SK-N-SH (cell line): ENCODE measurements around the gene EXOC1. TPM values are rescaled to one million over a fixed set of nuclear protein-coding genes. Genes with fewer than 3 reads are reported as not detected.

Source experiments
- CTCF ChIA-PET: fragments of 300-600, 350-600 bp; formaldehyde crosslinking; extraction: SDS; loops from one replicate; lab custom pipeline; 2021; lab: Yijun Ruan, JAX
- POLR2A ChIA-PET: fragments of 350-600 bp; sonication (Branson Sonifier 250); formaldehyde crosslinking; extraction: SDS; loops from one replicate; lab custom pipeline; 2020; ENCODE audit warnings: antibody characterized with exemption, inconsistent platforms; lab: Yijun Ruan, JAX
- DNase-seq: peaks from one replicate; pipeline ENCODE4 v3.0.0; 2012
- H2AFZ ChIP-seq: fragments of 200-600 bp; sonication (generic); 2 replicates; pipeline ENCODE4 v1.8.1; 2016; ENCODE audit warnings: antibody characterized with exemption, mild to moderate bottlenecking, low read depth
- H3F3A ChIP-seq: fragments of 200-600 bp; sonication (generic); replicated peaks from 2 replicates; pipeline ENCODE3; 2016; ENCODE audit warnings: antibody characterized with exemption, mild to moderate bottlenecking; ENCODE audit not compliant: insufficient read depth
- H3K27ac ChIP-seq, 2 experiments: fragments of 200-500 bp in 1 of 2; fragments of 200-600 bp in 1 of 2; sonication (Bioruptor generic) in 1 of 2; sonication (generic), shearing (Covaris generic) in 1 of 2; 2 replicates each; pipeline versions ENCODE4 v1.5.1 to v1.6.1; 2014 to 2016; ENCODE audit warnings: low read depth in 2 of 2, inconsistent platforms in 1 of 2, low read length in 1 of 2, mild to moderate bottlenecking in 1 of 2, mixed read lengths in 1 of 2
- H3K27me3 ChIP-seq: fragments of 200-600 bp; sonication (generic), shearing (Covaris generic); 2 replicates; pipeline ENCODE4 v1.6.1; 2016; ENCODE audit warnings: mixed run types; ENCODE audit not compliant: insufficient read depth
- H3K36me3 ChIP-seq, 2 experiments: fragments of 200-500 bp in 1 of 2; fragments of 200-600 bp in 1 of 2; sonication (Bioruptor generic) in 1 of 2; sonication (generic) in 1 of 2; replicated peaks in 1 of 2; 2 replicates each; pipeline versions ENCODE3 to v1.5.1; 2014 to 2016; ENCODE audit warnings: low read length in 1 of 2, mild to moderate bottlenecking in 1 of 2; ENCODE audit not compliant: insufficient read depth in 2 of 2, control insufficient read depth in 1 of 2
- H3K4me1 ChIP-seq, 2 experiments: fragments of 200-500 bp in 1 of 2; fragments of 200-600 bp in 1 of 2; sonication (Bioruptor generic) in 1 of 2; sonication (generic), shearing (Covaris generic) in 1 of 2; 2 replicates each; pipeline versions ENCODE4 v1.5.1 to v1.6.1; 2014 to 2016; ENCODE audit warnings: low read depth in 1 of 2, low read length in 1 of 2, mixed run types in 1 of 2; ENCODE audit not compliant: insufficient read depth in 2 of 2, control insufficient read depth in 1 of 2
- H3K4me2 ChIP-seq: fragments of 200-600 bp; sonication (generic), shearing (Covaris generic); 2 replicates; pipeline ENCODE4 v1.6.1; 2017; ENCODE audit warnings: mixed run types
- H3K4me3 ChIP-seq, 2 experiments: fragments of 200-500 bp in 1 of 2; fragments of 200-600 bp in 1 of 2; sonication (Bioruptor generic) in 1 of 2; sonication (generic), shearing (Covaris generic) in 1 of 2; 2 replicates each; pipeline versions ENCODE4 v1.5.1 to v1.8.1; 2014 to 2016; ENCODE audit warnings: low read depth in 2 of 2, inconsistent platforms in 1 of 2, low read length in 1 of 2, mild to moderate bottlenecking in 1 of 2, mixed read lengths in 1 of 2, moderate library complexity in 1 of 2
- H3K79me2 ChIP-seq: fragments of 200-600 bp; sonication (generic); 2 replicates; pipeline ENCODE4 v1.8.1; 2017; ENCODE audit warnings: mild to moderate bottlenecking; ENCODE audit not compliant: insufficient read depth
- H3K9ac ChIP-seq: fragments of 200-600 bp; sonication (generic); 2 replicates; pipeline ENCODE4 v1.6.1; 2017; ENCODE audit warnings: mixed run types
- H3K9me2 ChIP-seq: fragments of 200-600 bp; sonication (generic); 2 replicates; pipeline ENCODE4 v1.6.1; 2017; ENCODE audit warnings: mixed run types
- H3K9me3 ChIP-seq: fragments of 200-600 bp; sonication (generic); 2 replicates; pipeline ENCODE4 v1.6.1; 2017; ENCODE audit warnings: mixed run types, mild to moderate bottlenecking, moderate library complexity
- H4K20me1 ChIP-seq: fragments of 200-600 bp; sonication (generic); 2 replicates; pipeline ENCODE4 v1.6.1; 2017; ENCODE audit warnings: mild to moderate bottlenecking, mixed run types; ENCODE audit not compliant: insufficient read depth
- EP300 ChIP-seq, 2 experiments: IDR thresholded peaks; 2 replicates each; pipeline versions ENCODE4 v1.4.0 to v1.6.1; 2012; ENCODE audit warnings: borderline replicate concordance in 1 of 2, low read depth in 1 of 2, low read length in 1 of 2
- EZH2phosphoT487 ChIP-seq: fragments of 200-600 bp; sonication (generic); IDR thresholded peaks from 2 replicates; pipeline ENCODE4 v1.6.1; 2017; ENCODE audit warnings: low read depth, mixed run types, mild to moderate bottlenecking, antibody characterized with exemption, moderate library complexity, borderline replicate concordance
- FOSL2 ChIP-seq: IDR thresholded peaks from 2 replicates; pipeline ENCODE4 v1.4.0; 2012; ENCODE audit warnings: low read depth, mild to moderate bottlenecking, moderate library complexity, borderline replicate concordance
- FOXJ3 ChIP-seq: sonication (generic); formaldehyde crosslinking; IDR thresholded peaks from 2 replicates; pipeline ENCODE4 v1.5.1; 2020; ENCODE audit warnings: mild to moderate bottlenecking, missing genetic modification reagents
- GABPA ChIP-seq: IDR thresholded peaks from 2 replicates; pipeline ENCODE4 v1.4.0; 2012; ENCODE audit warnings: low read depth, mild to moderate bottlenecking
- MXI1 ChIP-seq: IDR thresholded peaks from 2 replicates; pipeline ENCODE4 v1.6.1; 2012; ENCODE audit warnings: mild to moderate bottlenecking, low read depth, low read length, improper control_type of control experiment
- NFIC ChIP-seq: IDR thresholded peaks from 2 replicates; pipeline ENCODE4 v1.4.0; 2012; ENCODE audit warnings: borderline replicate concordance
- NRF1 ChIP-seq: IDR thresholded peaks from 2 replicates; pipeline ENCODE4 v1.6.1; 2012; ENCODE audit warnings: low read depth, mild to moderate bottlenecking, low read length
- POLR2AphosphoS5 ChIP-seq: IDR thresholded peaks from 2 replicates; pipeline ENCODE4 v1.6.1; 2012; ENCODE audit warnings: low read depth, low read length
- RAD21 ChIP-seq: IDR thresholded peaks from 2 replicates; pipeline ENCODE4 v1.6.1; 2012; ENCODE audit warnings: mild to moderate bottlenecking, low read length
- SIN3A ChIP-seq: IDR thresholded peaks from 2 replicates; pipeline ENCODE4 v1.6.1; 2012; ENCODE audit warnings: low read depth, mild to moderate bottlenecking, low read length, moderate library complexity, borderline replicate concordance
- SMC3 ChIP-seq: IDR thresholded peaks from 2 replicates; pipeline ENCODE4 v1.6.1; 2012; ENCODE audit warnings: low read depth, low read length, improper control_type of control experiment
- TCF12 ChIP-seq: IDR thresholded peaks from 2 replicates; pipeline ENCODE4 v1.4.0; 2012
- TEAD4 ChIP-seq: IDR thresholded peaks from 2 replicates; pipeline ENCODE4 v1.4.0; 2012; ENCODE audit warnings: mild to moderate bottlenecking, borderline replicate concordance; ENCODE audit not compliant: insufficient read depth
- YY1 ChIP-seq: IDR thresholded peaks from 2 replicates; pipeline ENCODE4 v1.4.0; 2012; ENCODE audit warnings: low read depth, mild to moderate bottlenecking
- WGBS: methylation state at CpG from one replicate; pipeline ENCODE4 v1.1.6; 2017; ENCODE audit warnings: low lambda C conversion rate; 5-methylcytosine and 5-hydroxymethylcytosine counted together
- polyA plus RNA-seq, 3 experiments: library from polyadenylated mRNA; depleted of rRNA; stranded (reverse); fragments of >200 nt; gene quantifications; 2 replicates each; pipeline ENCODE4 v1.2.3, GENCODE V29; 2012
- TF ChIP-seq, protein P1 (sequence below): IDR thresholded peaks from 2 replicates; pipeline ENCODE4 v1.4.0; 2012; ENCODE audit warnings: low read depth, borderline replicate concordance
- TF ChIP-seq, protein P2 (sequence below): fragments of 150-350 bp; IDR thresholded peaks from 2 replicates; pipeline ENCODE4 v1.6.1; 2016; ENCODE audit warnings: mild to moderate bottlenecking, low read depth, low read length
- TF ChIP-seq, protein P3 (sequence below): IDR thresholded peaks from 2 replicates; pipeline ENCODE4 v1.4.0; 2012; ENCODE audit warnings: low read depth
- TF ChIP-seq, protein P4 (sequence below): fragments of 150-350 bp; IDR thresholded peaks from 2 replicates; pipeline ENCODE4 v1.6.1; 2017; ENCODE audit warnings: antibody characterized with exemption, low read length, low read depth, borderline replicate concordance
- TF ChIP-seq, protein P5 (sequence below): IDR thresholded peaks from 2 replicates; pipeline ENCODE4; 2012

EXOC1 gene
- polyA plus RNA-seq, 1 of the 3 experiments (the other 2 are of a cell fraction), result 13.5 TPM

DNA sequence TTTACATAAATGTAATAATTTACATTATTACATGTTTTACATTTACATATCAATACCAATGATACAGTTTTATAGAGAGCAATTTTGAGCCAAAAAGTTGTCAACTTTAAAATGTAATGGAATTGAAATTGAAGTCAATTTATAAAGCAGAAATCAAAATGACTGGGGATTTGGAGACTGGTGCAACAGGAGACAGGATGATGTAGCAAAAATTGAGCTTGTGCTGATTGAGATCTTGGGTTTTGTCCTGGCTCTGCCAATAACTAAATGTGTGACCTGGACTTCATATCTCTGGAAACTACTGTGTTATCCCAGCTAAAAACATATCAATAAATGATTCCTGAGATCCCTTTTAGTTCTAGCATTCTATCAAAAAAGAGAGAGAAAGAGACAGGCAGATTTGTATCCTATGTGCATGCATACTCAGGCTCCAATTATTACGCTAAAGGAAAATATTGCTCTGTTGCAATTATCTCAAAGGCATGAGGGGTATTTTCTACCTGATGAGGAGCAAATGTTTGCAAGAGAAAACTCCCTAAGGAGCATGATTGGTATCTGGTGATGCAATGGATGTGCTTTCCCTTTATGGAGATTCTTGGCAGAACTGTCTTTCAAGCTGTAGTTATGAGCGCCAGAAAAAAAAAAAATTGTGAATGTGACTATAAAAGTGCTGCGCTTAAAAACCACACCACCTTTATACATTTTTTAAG is 19.2 kb upstream of the EXOC1 start:
- no peak overlapping the region for H2AFZ ChIP-seq
- 74% methylated on average over 3 of the region's 3 CpGs for WGBS
- CTCF ChIA-PET, result interaction anchor here (0.7 kb wide), 1 partner anchor 14 kb away, joined by 4 read pairs; the partner anchor contains the start of gene EXOC1L

DNA sequence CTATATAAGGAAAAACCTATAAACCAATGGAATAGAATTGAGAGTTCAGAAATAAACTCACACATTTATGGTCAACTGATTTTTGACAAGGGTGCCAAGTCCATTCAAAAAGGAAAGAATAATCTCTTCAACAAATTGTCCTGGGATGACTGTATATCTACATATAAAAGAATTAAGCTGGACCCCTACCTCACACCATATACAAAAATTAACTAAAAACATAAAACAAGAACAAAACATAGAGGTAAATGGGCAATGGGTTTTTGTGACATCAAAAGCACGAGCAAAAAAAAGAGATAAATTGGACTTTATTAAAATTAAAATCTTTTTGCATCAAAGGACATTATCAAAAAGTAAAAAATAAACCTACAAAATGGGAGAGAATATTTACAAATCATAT is 15.5 kb upstream of the EXOC1 start:
- H3K4me1 ChIP-seq, result no peaks in the 10 kb centered on the region
- H3K36me3 ChIP-seq, result no peaks in the 10 kb centered on the region
- H3K9ac ChIP-seq, result no peak overlapping the region
- H3K9me2 ChIP-seq, result no peaks in the 10 kb centered on the region
- WGBS, result 9% methylated on average over 1 of the region's 1 CpG
- no peak overlapping the region for H3K4me2 ChIP-seq
- H3K27me3 ChIP-seq, result no peaks in the 10 kb centered on the region
- no peak overlapping the region for H2AFZ ChIP-seq
- ChIA-PET POLR2A (no interaction called here), CTCF (interaction anchor here (0.8 kb wide), 1 partner anchor 8 kb away, joined by 3 read pairs; no protein-coding TSS in a partner anchor)
- H4K20me1 ChIP-seq, result no peaks in the 10 kb centered on the region
- no peak for TF ChIP-seq SIN3A
- TF ChIP-seq, protein P1, sequence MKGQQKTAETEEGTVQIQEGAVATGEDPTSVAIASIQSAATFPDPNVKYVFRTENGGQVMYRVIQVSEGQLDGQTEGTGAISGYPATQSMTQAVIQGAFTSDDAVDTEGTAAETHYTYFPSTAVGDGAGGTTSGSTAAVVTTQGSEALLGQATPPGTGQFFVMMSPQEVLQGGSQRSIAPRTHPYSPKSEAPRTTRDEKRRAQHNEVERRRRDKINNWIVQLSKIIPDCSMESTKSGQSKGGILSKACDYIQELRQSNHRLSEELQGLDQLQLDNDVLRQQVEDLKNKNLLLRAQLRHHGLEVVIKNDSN, result no peak
- TF ChIP-seq RAD21, result no peak
- TF ChIP-seq EZH2phosphoT487, result no peak
- TF ChIP-seq FOSL2, result no peak
- TF ChIP-seq, protein P2, sequence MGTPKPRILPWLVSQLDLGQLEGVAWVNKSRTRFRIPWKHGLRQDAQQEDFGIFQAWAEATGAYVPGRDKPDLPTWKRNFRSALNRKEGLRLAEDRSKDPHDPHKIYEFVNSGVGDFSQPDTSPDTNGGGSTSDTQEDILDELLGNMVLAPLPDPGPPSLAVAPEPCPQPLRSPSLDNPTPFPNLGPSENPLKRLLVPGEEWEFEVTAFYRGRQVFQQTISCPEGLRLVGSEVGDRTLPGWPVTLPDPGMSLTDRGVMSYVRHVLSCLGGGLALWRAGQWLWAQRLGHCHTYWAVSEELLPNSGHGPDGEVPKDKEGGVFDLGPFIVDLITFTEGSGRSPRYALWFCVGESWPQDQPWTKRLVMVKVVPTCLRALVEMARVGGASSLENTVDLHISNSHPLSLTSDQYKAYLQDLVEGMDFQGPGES, result no peak
- TF ChIP-seq, protein P3, sequence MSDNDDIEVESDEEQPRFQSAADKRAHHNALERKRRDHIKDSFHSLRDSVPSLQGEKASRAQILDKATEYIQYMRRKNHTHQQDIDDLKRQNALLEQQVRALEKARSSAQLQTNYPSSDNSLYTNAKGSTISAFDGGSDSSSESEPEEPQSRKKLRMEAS, result no peak
- no peak for TF ChIP-seq MXI1
- no peak for TF ChIP-seq TCF12
- no peak for TF ChIP-seq NFIC
- no peaks in the 10 kb centered on the region for H3K79me2 ChIP-seq
- no peaks in the 10 kb centered on the region for H3K9me3 ChIP-seq
- no peak overlapping the region for H3K27ac ChIP-seq
- no peak overlapping the region for H3K4me3 ChIP-seq
- no peak for DNase-seq
- no peaks in the 10 kb centered on the region for H3F3A ChIP-seq

More for the DNA sequence above, 19.2 kb upstream of the EXOC1 start:
- Histone ChIP-seq H3K27me3 (no peaks in the 10 kb centered on the region), H4K20me1 (no peaks in the 10 kb centered on the region), H3K36me3 (no peaks in the 10 kb centered on the region), H3F3A (no peaks in the 10 kb centered on the region), H3K9me3 (no peaks in the 10 kb centered on the region), H3K4me1 (no peaks in the 10 kb centered on the region), H3K9me2 (no peaks in the 10 kb centered on the region), H3K4me2 (no peak overlapping the region), H3K4me3 (no peak overlapping the region), H3K79me2 (no peaks in the 10 kb centered on the region), H3K9ac (no peak overlapping the region), H3K27ac (no peak overlapping the region)
- POLR2A ChIA-PET, result no interaction called here
- no peak for DNase-seq
- TF ChIP-seq, protein P4, sequence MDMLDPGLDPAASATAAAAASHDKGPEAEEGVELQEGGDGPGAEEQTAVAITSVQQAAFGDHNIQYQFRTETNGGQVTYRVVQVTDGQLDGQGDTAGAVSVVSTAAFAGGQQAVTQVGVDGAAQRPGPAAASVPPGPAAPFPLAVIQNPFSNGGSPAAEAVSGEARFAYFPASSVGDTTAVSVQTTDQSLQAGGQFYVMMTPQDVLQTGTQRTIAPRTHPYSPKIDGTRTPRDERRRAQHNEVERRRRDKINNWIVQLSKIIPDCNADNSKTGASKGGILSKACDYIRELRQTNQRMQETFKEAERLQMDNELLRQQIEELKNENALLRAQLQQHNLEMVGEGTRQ, result no peak
- TF ChIP-seq, protein P5, sequence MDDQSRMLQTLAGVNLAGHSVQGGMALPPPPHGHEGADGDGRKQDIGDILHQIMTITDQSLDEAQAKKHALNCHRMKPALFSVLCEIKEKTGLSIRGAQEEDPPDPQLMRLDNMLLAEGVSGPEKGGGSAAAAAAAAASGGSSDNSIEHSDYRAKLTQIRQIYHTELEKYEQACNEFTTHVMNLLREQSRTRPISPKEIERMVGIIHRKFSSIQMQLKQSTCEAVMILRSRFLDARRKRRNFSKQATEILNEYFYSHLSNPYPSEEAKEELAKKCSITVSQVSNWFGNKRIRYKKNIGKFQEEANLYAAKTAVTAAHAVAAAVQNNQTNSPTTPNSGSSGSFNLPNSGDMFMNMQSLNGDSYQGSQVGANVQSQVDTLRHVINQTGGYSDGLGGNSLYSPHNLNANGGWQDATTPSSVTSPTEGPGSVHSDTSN, result no peak
- TF ChIP-seq TEAD4 (no peak), SMC3 (no peak), NRF1 (no peak), POLR2AphosphoS5 (no peak), GABPA (no peak), EP300 (IDR thresholded peaks at IDR 0.05; ENCODE audit: borderline replicate concordance in 1 of 2, low read depth in 1 of 2, low read length in 1 of 2) (no peak), YY1 (no peak), SIN3A (no peak), FOXJ3 (CRISPR knock-in tag) (no peak), RAD21 (no peak)
